Measurements from ENCODE around the gene CNTLN.
A peak's percentile ranks its signal among the peaks of the same experiment; 100 is the strongest.
"Not testable (repeated sequence)": the region's sequence is repeated elsewhere in the genome, so short reads cannot be mapped to it uniquely, and the experiment has no call there.

Gene CNTLN

GRCh38 chr9:17217272-17217671 lies 82.4 kb downstream of the CNTLN start:
- no peak for DNase-seq (ENCODE audit: low read depth in 1 of 2, low spot score in 1 of 2)
- in situ Hi-C loops (cut with HindIII; ENCODE audit: low pct_unique_long_range_greater_than_20kb, low sequenced_read_pairs): no loop called here
- TF ChIP-seq JUND (IDR thresholded peaks at IDR 0.05; ENCODE audit: low read depth): no peak

GRCh38 chr9:17219261-17219660 lies 84.4 kb downstream of the CNTLN start:
- in situ Hi-C loops (cut with HindIII; ENCODE audit: low pct_unique_long_range_greater_than_20kb, low sequenced_read_pairs): no loop called here
- DNase-seq (ENCODE audit: low read depth in 1 of 2, low spot score in 1 of 2): peak; percentile 3 to 29
- no peak for TF ChIP-seq JUND (IDR thresholded peaks at IDR 0.05; ENCODE audit: low read depth)

- in situ Hi-C loops (cut with HindIII; ENCODE audit: low pct_unique_long_range_greater_than_20kb, low sequenced_read_pairs): no loop called here
- no peak for TF ChIP-seq JUND (IDR thresholded peaks at IDR 0.05; ENCODE audit: low read depth)
Measured at GRCh38 chr9:17222932-17223331, 88.1 kb downstream of the CNTLN start.

GRCh38 chr9:17225407-17225806 lies 90.6 kb downstream of the CNTLN start:
- DNase-seq (ENCODE audit: low read depth in 1 of 2, low spot score in 1 of 2): no peak
- in situ Hi-C loops (cut with HindIII; ENCODE audit: low pct_unique_long_range_greater_than_20kb, low sequenced_read_pairs): no loop called here
- no peak for TF ChIP-seq JUND (IDR thresholded peaks at IDR 0.05; ENCODE audit: low read depth)

More at GRCh38 chr9:17222932-17223331, 88.1 kb downstream of the CNTLN start:
- DNase-seq (ENCODE audit: low read depth in 1 of 2, low spot score in 1 of 2): no peak

GRCh38 chr9:17229945-17230560 lies 95.2 kb downstream of the CNTLN start:
- no peak for DNase-seq (ENCODE audit: low read depth in 1 of 2, low spot score in 1 of 2)
- in situ Hi-C loops (cut with HindIII; ENCODE audit: low pct_unique_long_range_greater_than_20kb, low sequenced_read_pairs): no loop called here
- TF ChIP-seq JUND (IDR thresholded peaks at IDR 0.05; ENCODE audit: low read depth): no peak

- TF ChIP-seq JUND (IDR thresholded peaks at IDR 0.05; ENCODE audit: low read depth): no peak
- in situ Hi-C loops (cut with HindIII; ENCODE audit: low pct_unique_long_range_greater_than_20kb, low sequenced_read_pairs): no loop called here
- DNase-seq (ENCODE audit: low read depth in 1 of 2, low spot score in 1 of 2): no peak
Measured at GRCh38 chr9:17230646-17231045, 95.8 kb downstream of the CNTLN start.

- in situ Hi-C loops (cut with HindIII; ENCODE audit: low pct_unique_long_range_greater_than_20kb, low sequenced_read_pairs): no loop called here
- no peak for DNase-seq (ENCODE audit: low read depth in 1 of 2, low spot score in 1 of 2)
- TF ChIP-seq JUND (IDR thresholded peaks at IDR 0.05; ENCODE audit: low read depth): no peak
Measured at GRCh38 chr9:17236147-17236546, 101.3 kb downstream of the CNTLN start.

- no peak for DNase-seq (ENCODE audit: low read depth in 1 of 2, low spot score in 1 of 2)
- in situ Hi-C loops (cut with HindIII; ENCODE audit: low pct_unique_long_range_greater_than_20kb, low sequenced_read_pairs): no loop called here
- TF ChIP-seq JUND (IDR thresholded peaks at IDR 0.05; ENCODE audit: low read depth): no peak
Measured at GRCh38 chr9:17246770-17247169, 111.9 kb downstream of the CNTLN start.

GRCh38 chr9:17251100-17251499 lies 116.3 kb downstream of the CNTLN start:
- in situ Hi-C loops (cut with HindIII; ENCODE audit: low pct_unique_long_range_greater_than_20kb, low sequenced_read_pairs): no loop called here
- no peak for DNase-seq (ENCODE audit: low read depth in 1 of 2, low spot score in 1 of 2)
- no peak for TF ChIP-seq JUND (IDR thresholded peaks at IDR 0.05; ENCODE audit: low read depth)

GRCh38 chr9:17268531-17269188 lies 133.8 kb downstream of the CNTLN start:
- peak in 1 of 2 experiments; percentile 67 for DNase-seq (ENCODE audit: low read depth in 1 of 2, low spot score in 1 of 2)
- in situ Hi-C loops (cut with HindIII; ENCODE audit: low pct_unique_long_range_greater_than_20kb, low sequenced_read_pairs): not testable (repeated sequence)

GRCh38 chr9:17269799-17270198 lies 135.0 kb downstream of the CNTLN start:
- TF ChIP-seq JUND (IDR thresholded peaks at IDR 0.05; ENCODE audit: low read depth): no peak
- in situ Hi-C loops (cut with HindIII; ENCODE audit: low pct_unique_long_range_greater_than_20kb, low sequenced_read_pairs): no loop called here
- DNase-seq (ENCODE audit: low read depth in 1 of 2, low spot score in 1 of 2): no peak

- no peak for DNase-seq (ENCODE audit: low read depth in 1 of 2, low spot score in 1 of 2)
- in situ Hi-C loops (cut with HindIII; ENCODE audit: low pct_unique_long_range_greater_than_20kb, low sequenced_read_pairs): no loop called here
- TF ChIP-seq JUND (IDR thresholded peaks at IDR 0.05; ENCODE audit: low read depth): no peak
Measured at GRCh38 chr9:17272536-17272935, 137.7 kb downstream of the CNTLN start.

- DNase-seq (ENCODE audit: low read depth in 1 of 2, low spot score in 1 of 2): no peak
- in situ Hi-C loops (cut with HindIII; ENCODE audit: low pct_unique_long_range_greater_than_20kb, low sequenced_read_pairs): no loop called here
- no peak for TF ChIP-seq JUND (IDR thresholded peaks at IDR 0.05; ENCODE audit: low read depth)
Measured at GRCh38 chr9:17280350-17281012, 145.6 kb downstream of the CNTLN start.

- in situ Hi-C loops (cut with HindIII; ENCODE audit: low pct_unique_long_range_greater_than_20kb, low sequenced_read_pairs); DNase-seq (ENCODE audit: low read depth in 1 of 2, low spot score in 1 of 2): not testable (repeated sequence)
Measured at GRCh38 chr9:17290673-17291072, 155.8 kb downstream of the CNTLN start.
